HG03469 (cell line): ENCODE measurements around the gene CEMIP.
"Not testable (repeated sequence)": the region's sequence is repeated elsewhere in the genome, so short reads cannot be mapped to it uniquely, and the experiment has no call there.

ENCODE experiments used
- ATAC-seq: cut with Tn5 transposase; IDR thresholded peaks from one replicate; pipeline ENCODE4 v1.9.1; 2021; ENCODE audit warnings: mild to moderate bottlenecking, moderate library complexity, moderate number of reproducible peaks; ENCODE audit not compliant: unreplicated experiment

CEMIP gene

GRCh38 chr15:80948651-80949292 is 169.6 kb downstream of the CEMIP start:
- ATAC-seq = no peak

- no peak for ATAC-seq
Observed at GRCh38 chr15:80949756-80950155, 170.6 kb downstream of the CEMIP start.

- ATAC-seq = no peak
Observed at GRCh38 chr15:80950291-80951078, 171.3 kb downstream of the CEMIP start.

- ATAC-seq = no peak
Observed at GRCh38 chr15:80951941-80952340, 172.8 kb downstream of the CEMIP start.

GRCh38 chr15:80953001-80953952 is 174.1 kb downstream of the CEMIP start:
- ATAC-seq = no peak

- no peak for ATAC-seq
Observed at GRCh38 chr15:80953953-80954778, 175.0 kb downstream of the CEMIP start.

- not testable (repeated sequence) for ATAC-seq
Observed at GRCh38 chr15:80955571-80956452, 176.6 kb downstream of the CEMIP start.

- ATAC-seq = no peak
Observed at GRCh38 chr15:80957556-80957955, 178.4 kb downstream of the CEMIP start.

GRCh38 chr15:80957976-80958375 is 178.8 kb downstream of the CEMIP start:
- no peak for ATAC-seq

GRCh38 chr15:80958818-80959495 is 179.8 kb downstream of the CEMIP start:
- ATAC-seq = no peak

- not testable (repeated sequence) for ATAC-seq
Observed at GRCh38 chr15:80965454-80965853, 186.3 kb downstream of the CEMIP start.

GRCh38 chr15:80966431-80967197 is 187.4 kb downstream of the CEMIP start:
- no peak for ATAC-seq

- ATAC-seq = no peak
Observed at GRCh38 chr15:80967451-80967850, 188.3 kb downstream of the CEMIP start.

GRCh38 chr15:80967991-80968510 is 188.9 kb downstream of the CEMIP start:
- no peak for ATAC-seq

GRCh38 chr15:80969316-80969715 is 190.1 kb downstream of the CEMIP start:
- ATAC-seq = no peak

- ATAC-seq = no peak
Observed at GRCh38 chr15:80970018-80970657, 191.0 kb downstream of the CEMIP start.

- ATAC-seq = no peak
Observed at GRCh38 chr15:80970658-80971057, 191.5 kb downstream of the CEMIP start.
